GM19193 (cell line): ENCODE measurements around the gene VSIG10.

ENCODE experiments used
- POLR2A ChIP-seq: IDR thresholded peaks from 4 replicates; pipeline ENCODE4 v1.6.1; 2011; ENCODE audit not compliant: insufficient read depth, insufficient read length; ENCODE audit errors: extremely low read depth

The VSIG10 gene

DNA sequence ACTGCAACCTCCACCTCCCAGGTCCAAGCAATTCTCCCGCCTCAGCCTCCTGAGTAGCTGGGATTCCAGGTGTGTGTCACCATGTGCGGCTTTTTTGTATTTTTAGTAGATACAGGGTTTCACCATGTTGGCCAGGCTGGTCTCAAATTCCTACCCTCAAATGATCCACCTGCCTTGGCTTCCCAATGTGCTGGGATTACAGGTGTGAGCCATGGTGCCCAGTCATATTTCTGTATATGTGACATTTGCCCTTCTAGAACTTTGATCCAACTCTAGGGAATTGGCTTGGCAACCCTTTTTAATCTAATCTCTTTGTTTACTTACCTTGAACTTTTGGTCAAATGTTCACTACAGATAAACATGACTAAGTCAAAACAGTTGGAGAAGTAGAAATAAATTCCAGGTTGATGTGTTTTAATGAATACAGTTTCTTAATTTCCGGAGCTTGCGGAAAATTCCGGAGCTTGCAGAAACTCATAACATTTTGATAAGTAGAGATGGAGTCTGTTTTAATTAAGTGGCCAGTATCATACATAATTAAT is 20.6 kb upstream of the VSIG10 start:
- TF ChIP-seq POLR2A, result no peak

DNA sequence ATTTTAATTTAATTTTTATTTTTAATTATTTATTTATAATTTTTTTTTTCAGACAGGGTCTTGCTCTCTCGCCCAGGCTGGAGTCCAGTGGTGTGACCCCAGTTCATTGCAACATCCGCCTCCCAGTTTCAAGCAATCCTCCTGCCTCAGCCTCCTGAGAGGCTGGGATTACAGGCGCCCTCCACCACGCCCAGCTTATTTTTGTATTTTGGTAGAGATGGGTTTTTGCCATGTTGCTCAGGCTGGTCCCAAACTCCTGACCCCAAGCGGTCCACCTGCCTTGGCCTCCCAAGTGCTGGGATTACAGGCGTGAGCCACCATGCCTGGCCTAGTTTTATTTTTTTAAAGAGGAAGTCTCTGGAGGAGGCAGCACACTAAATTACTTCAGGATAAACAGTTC is 18.5 kb upstream of the VSIG10 start:
- TF ChIP-seq POLR2A, result no peak

DNA sequence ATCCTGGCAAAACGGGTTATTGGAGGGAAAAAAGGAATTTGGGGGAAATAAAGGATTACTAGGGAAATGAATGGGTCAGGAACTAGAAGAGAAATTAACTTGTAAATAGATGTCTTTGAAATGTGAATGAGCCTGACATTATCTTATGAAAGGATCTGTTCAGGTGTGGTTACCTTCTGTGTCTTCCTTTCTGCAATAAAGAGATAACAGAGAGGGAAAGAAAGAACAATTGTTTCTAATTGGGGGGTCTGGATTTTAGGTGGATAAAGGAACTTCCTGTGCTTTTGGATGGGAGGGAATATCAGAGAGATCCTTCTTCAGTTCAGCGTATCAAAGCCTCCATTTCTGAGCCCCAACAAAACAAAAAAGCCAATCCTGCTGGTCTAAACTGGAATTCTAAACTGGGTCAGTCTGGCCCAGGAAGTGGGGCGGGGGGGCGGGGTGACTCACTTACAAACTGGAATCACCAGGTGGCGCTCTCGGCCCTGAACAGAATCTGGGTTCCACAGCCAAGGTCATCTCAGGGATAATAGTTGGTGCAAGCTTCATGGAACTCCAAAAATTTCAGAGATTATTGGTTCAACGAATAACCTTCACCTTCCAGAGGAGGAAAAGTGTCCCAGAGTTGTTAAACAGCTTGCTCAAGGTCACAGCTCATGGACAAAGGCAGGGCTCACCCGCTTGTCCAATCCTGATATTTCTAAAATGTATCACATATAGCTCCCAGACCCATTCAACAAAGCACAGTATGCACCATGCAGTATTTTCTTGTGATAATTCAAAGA is 17.0 kb upstream of the VSIG10 start:
- TF ChIP-seq POLR2A, result no peak

DNA sequence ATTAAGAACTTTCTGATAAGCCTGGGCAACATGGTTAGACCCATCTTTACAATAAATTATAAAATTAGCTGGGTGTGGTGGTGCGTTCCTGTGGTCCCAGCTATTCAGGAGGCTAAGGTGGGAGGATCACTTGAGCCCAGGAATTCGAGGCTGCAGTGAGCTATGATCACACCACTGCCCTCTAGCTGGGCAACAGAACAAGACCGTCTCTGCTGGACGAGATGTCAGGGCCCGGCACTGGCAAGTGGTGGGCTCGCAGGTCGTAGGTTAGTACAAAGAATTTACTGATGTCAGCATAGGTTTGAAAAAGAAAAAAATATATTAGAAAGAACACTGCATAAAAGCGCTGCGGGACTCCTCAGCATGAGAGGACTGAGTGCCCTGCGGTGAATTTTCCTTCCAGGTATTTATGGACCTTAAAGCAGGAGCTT is 15.7 kb upstream of the VSIG10 start:
- TF ChIP-seq POLR2A, result no peak

DNA sequence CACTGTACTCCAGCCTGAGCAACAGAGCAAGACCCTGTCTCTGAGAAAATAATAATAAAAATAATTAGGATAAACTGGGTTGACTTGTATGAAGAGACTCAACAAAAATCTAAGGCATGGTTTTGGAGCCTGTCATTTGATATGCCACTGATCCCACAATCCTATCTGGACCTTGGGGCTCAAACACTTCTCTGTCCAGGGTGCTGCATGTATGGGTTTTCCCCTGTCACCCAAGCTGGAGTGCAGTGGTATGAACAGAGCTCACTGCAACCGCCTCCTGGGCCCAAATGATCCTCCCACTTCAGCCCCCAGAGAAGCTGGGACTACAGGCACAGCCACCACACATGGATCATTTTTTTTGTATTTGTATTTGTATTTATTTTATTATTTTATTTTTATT is 5.3 kb upstream of the VSIG10 start:
- TF ChIP-seq POLR2A, result no peak

DNA sequence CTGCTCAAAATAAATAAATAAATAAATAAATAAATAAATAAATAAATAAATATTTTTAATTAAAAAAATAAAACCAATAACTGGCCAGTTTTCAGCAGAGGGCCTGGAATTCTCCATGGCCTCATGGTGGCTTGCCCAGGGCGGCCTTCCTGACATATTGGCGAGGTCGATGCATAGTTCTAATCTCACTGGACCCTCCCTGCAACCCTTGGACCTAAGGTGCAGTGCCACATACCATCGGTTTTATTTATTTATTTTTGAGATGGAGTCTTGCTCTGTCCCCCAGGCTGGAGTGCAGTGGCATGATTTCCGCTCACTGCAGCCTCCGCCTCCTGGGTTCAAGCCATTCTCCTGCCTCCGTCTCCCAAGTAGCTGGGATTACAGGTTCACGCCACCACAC is 3.9 kb upstream of the VSIG10 start:
- no peak for TF ChIP-seq POLR2A

DNA sequence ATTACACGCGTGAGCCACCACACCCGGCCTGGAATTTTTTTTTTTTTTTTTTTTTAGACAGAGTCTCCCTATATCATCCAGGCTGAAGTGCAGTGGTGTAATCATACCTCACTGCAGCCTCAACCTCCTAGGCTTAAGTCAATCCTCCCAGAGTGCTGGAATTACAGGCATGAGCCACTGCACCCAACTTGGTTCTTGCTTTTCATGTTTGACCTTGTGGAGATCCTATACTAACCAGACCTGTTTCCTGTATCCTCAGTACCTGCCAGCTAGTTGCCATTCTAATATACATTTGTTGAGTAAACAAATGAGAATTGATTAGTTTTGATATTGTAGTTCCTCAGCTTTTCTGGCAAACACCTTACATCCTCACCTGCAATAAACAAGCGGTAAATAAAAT is 3.2 kb upstream of the VSIG10 start:
- no peak for TF ChIP-seq POLR2A

DNA sequence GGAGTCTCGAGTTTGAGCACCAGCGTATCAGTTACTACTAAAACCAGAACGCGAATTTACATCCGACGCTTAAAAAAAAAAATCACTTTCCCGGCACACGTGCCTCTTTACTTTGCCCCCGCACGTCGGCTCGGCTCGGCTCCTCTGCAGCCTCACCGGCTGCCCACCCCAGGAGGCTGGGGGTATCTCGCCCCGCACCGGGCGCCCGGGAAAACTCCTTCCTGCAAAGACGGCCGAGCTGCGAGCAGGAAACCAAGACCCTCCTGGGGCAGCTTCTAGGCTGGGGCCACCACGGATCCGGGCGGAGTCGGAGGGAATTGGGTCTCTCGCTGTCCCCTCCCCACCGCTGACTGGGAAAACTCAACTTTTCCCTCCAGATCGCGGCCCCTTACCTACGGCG is 610 bp downstream of the VSIG10 start:
- no peak for TF ChIP-seq POLR2A

DNA sequence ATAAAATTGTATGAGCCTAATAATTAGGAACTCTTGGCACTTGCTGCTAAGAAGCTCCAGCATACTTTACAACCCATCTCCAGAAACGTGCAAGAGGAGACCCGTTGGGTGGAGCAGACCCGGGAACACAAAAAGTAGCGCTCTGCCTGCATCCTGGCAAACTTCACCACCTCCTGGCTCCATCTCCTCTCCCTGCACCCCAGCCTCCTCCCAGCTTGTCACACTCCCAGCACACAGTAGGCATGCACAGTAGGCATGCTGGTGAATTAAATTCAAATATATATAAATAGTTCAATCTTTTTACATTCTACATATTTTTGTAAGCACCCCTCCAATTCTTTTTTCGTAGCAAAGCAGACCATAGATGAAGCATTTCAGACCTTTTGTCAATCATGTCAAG is 1.2 kb downstream of the VSIG10 start:
- no peak for TF ChIP-seq POLR2A

DNA sequence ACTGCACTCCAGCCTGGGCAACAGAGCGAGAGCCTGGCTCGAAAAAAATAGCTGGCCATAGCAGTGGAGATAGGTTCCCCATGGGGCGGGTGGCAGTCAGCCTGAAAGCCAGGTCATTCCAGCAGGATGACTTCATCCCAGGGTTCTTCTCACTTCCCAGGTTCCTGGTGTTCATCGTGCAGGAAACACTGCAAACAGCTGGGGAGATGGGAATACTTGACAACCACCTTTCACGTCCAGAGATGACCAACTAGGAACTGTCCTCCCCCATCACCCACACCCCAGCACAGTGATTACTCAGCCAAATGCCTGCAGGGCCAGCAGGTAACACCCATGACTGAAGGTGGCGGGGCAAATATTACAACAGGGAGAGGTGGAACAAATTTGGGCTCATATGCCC is 1.7 kb downstream of the VSIG10 start:
- no peak for TF ChIP-seq POLR2A

DNA sequence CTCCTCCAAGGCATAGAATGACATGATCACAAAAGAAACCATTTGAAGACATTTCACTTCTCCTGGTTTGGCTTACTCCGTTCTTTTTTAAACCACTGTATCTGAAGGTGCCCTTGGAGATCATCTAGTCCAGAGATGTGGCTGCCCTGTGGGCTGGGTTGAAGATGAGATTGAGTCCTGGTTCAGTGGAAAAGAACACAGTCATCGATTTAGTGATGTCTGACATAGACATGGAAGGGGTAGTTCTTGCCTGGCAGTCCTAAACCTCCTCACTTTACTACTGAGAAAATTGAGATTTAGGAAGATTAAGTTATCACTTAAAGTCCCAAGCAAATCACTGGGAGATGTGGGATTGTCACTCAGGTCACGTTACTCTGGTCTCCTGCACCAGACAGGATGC is 2.8 kb downstream of the VSIG10 start:
- no peak for TF ChIP-seq POLR2A

DNA sequence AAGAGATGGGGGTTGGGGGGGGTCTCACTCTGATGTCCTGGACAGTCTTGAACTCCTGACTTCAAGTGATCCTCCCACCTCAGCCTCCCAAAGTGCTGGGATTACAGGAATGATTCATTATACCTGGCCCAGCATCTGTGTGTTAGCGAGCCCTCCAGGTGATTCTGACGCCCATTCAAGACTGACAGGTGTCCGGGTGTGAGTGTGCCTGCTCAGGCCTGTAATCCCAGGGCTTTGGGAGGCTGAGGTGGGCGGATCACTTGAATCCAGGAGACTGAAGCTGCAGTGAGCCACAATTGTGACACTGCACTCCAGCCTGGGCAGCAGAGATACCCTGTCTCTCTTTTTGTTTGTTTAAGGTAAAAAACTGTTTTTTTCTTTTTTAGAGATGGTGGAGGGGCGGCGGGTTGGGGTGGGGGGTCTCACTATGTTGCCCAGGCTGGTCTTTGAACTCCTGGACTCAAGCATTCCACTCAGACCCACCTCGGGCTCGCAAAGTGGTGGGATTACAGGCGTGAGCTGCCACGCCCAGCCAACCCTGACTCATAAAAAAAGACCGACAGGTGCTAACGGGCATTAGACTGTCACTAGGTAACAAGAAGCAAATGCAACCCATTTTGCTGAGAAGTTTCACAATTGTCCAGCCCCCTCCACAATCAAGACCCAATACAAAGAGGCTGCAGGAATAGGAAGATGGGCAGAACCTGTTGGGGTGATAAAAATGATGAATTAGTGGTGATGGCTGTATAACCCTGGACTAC is 4.7 kb downstream of the VSIG10 start:
- TF ChIP-seq POLR2A, result no peak

DNA sequence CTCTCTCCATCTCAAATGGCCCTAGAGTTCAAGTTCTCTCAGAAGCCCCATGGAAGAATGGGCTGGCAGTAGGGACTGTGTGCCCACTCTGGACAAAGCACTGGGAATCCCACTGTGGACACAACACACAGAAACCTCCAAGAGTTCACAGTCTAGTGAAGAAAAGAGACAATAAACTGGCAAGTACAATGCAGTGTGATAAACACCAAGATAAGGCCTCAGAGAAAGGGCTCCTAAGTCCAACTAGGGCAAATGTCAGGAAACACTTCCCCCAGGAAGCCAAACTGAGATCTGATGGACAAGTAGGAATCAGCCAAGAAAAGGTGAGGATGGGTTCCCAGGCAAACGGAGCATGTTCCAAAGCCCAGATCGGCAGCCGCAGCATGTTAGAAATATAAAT is 5.4 kb downstream of the VSIG10 start:
- TF ChIP-seq POLR2A, result no peak

DNA sequence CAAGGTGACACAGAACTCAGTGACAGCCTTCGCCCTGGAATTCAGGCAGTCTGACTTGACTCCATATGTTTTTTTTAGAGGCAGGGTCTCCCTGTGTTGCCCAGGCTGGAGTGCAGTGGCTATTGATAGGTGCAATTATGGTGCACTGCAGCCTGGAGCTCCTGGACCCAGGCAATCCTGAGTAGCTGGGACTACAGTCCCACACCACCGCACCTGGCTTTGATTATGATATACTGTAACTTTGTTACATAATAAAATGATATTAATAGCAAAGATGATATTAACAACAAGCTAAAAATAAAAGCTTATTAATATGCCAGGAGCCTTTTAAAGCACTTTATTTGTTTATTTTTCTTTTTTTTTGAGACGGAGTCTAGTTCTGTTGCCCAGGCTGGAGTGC is 9.8 kb downstream of the VSIG10 start:
- TF ChIP-seq POLR2A, result no peak

DNA sequence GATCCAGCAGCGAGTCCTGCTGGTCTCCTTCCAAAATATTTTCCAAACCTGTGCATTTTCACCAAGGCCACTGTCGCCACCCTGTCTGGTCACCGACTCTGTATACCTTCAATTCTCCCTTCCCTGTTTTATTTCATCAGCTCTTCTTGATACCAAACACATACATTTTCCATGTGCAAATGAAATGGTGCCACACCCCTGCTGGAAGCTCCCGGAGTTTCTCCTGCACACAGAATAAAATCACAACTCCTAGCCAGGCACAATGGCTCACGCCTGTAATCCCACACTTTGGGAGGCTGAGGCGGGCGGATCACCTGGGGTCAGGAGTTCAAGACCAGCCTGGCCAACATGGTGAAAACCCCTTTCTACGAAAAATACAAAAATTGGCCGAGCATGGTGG is 14.0 kb downstream of the VSIG10 start:
- TF ChIP-seq POLR2A, result no peak

DNA sequence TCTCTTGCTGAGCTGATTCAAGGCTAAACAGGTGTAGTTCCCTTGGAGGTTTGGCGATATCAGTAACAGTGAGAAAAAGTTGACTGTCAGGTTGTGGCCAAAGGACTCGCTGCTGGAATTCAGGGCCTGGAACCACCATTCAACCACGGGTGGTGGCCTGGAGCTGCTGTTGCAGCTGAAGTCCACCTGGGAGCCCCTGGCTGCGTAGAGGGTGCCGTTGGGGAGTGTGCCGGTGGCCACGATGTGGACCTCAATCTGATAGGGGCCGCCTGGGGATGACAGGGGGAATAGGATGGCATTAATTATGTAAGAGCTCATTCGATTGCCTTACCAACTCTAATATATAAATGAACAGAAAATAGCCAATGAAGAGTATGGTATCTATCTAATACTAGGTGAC is 21.6 kb downstream of the VSIG10 start:
- TF ChIP-seq POLR2A, result no peak
